A549 (cell line): Measurements from ENCODE around the gene ODAD2. TPM values are rescaled to one million over a fixed set of nuclear protein-coding genes. Genes with fewer than 3 reads are reported as not detected.

Experiments used
- ATAC-seq, 2 experiments: fragments of 200-7000 bp in 1 of 2; fragments of >200 bp in 1 of 2; cut with Nextera tagmentation in 1 of 2; cut with Tn5 transposase in 1 of 2; 3 replicates each; pipeline versions ENCODE4 v1.8.0 to v1.9.1; 2018 to 2020; ENCODE audit warnings: mild to moderate bottlenecking in 1 of 2, moderate library complexity in 1 of 2
- CTCF ChIA-PET: fragments of 300-600 bp; sonication (Branson Sonifier 250); formaldehyde crosslinking; extraction: SDS; loops from one replicate; lab custom pipeline; 2021; ENCODE audit warnings: antibody characterized with exemption, inconsistent platforms; lab: Yijun Ruan, JAX
- POLR2A ChIA-PET: fragments of 350-600 bp; formaldehyde crosslinking; extraction: SDS; loops from one replicate; lab custom pipeline; 2021; ENCODE audit warnings: antibody characterized with exemption, inconsistent platforms; lab: Yijun Ruan, JAX
- DNase-seq, 2 experiments: peaks; one replicate each; pipeline versions ENCODE4 v3.0.0 to v3.0.0-alpha.2; 2011 to 2016; ENCODE audit warnings: low read depth in 1 of 2, low spot score in 1 of 2
- FAIRE-seq: peaks from 2 replicates; lab custom pipeline; 2011; peaks lifted over from hg19 to GRCh38; lab: Jason Lieb, UNC
- H3K27ac ChIP-seq, 2 experiments: fragments of >200 bp; sonication (Bioruptor Twin); formaldehyde crosslinking; 3 replicates each; pipeline ENCODE4 v1.5.1; 2016 to 2017
- H3K4me1 ChIP-seq: fragments of >200 bp; sonication (Bioruptor Twin); formaldehyde crosslinking; 3 replicates; pipeline ENCODE4 v1.6.1; 2016
- H3K4me2 ChIP-seq: fragments of >200 bp; sonication (Bioruptor Twin); formaldehyde crosslinking; 3 replicates; pipeline ENCODE4 v1.6.1; 2016
- H3K4me3 ChIP-seq: fragments of >200 bp; sonication (Bioruptor Twin); formaldehyde crosslinking; 3 replicates; pipeline ENCODE4 v1.5.1; 2016
- H3K9me3 ChIP-seq: fragments of >200 bp; sonication (Bioruptor Twin); formaldehyde crosslinking; 3 replicates; pipeline ENCODE4 v1.6.1; 2016
- EHF ChIP-seq: fragments of 250-450 bp; sonication (Bioruptor Pico); IDR thresholded peaks from 2 replicates; pipeline ENCODE4 v1.5.0; 2020; ENCODE audit warnings: mild to moderate bottlenecking
- EHMT2 ChIP-seq: fragments of 200-600 bp; sonication (generic); IDR thresholded peaks from 2 replicates; pipeline ENCODE4 v1.6.1; 2016; ENCODE audit warnings: antibody characterized with exemption, low read depth, mild to moderate bottlenecking, moderate library complexity
- ESRRA ChIP-seq: fragments of 150-350 bp; IDR thresholded peaks from 2 replicates; pipeline ENCODE4 v1.6.1; 2014; ENCODE audit warnings: mild to moderate bottlenecking, low read length, borderline replicate concordance
- GATA3 ChIP-seq: IDR thresholded peaks from 2 replicates; pipeline ENCODE4 v1.6.1; 2012; ENCODE audit warnings: borderline replicate concordance
- HDAC2 ChIP-seq: fragments of 200-600 bp; sonication (generic); IDR thresholded peaks from 2 replicates; pipeline ENCODE4 v1.6.1; 2016
- HOXB13 ChIP-seq: fragments of 250-450 bp; sonication (Bioruptor Pico); IDR thresholded peaks from 2 replicates; pipeline ENCODE4 v1.5.0; 2020; ENCODE audit warnings: low read depth, mild to moderate bottlenecking, moderate library complexity
- KDM5A ChIP-seq: fragments of 200-600 bp; sonication (generic); IDR thresholded peaks from 2 replicates; pipeline ENCODE4 v1.6.1; 2016; ENCODE audit warnings: antibody characterized with exemption, mild to moderate bottlenecking
- MAZ ChIP-seq: fragments of 150-350 bp; IDR thresholded peaks from 2 replicates; pipeline ENCODE4 v1.6.1; 2014; ENCODE audit warnings: antibody characterized with exemption, low read depth, low read length, borderline replicate concordance
- SMC3 ChIP-seq: fragments of >200 bp; sonication (Bioruptor Twin); formaldehyde crosslinking; IDR thresholded peaks from 3 replicates; pipeline ENCODE4 v1.6.1; 2018; ENCODE audit warnings: inconsistent platforms
- WGBS: methylation state at CpG from one replicate; pipeline ENCODE4 v1.1.6; 2017; ENCODE audit errors: missing lambda C conversion rate; 5-methylcytosine and 5-hydroxymethylcytosine counted together
- polyA plus RNA-seq, 4 experiments: library from polyadenylated mRNA; depleted of rRNA in 3 of 4; stranded (reverse); fragments of >200 nt; fragmentation: RNase III in 1 of 4; extraction: RNeasy Plus Mini Kit Qiagen cat#74134 plus additional on column Dnase treatment in 1 of 4; gene quantifications; 2 replicates in 3 of 4; 3 replicates in 1 of 4; pipeline ENCODE4 v1.2.3, GENCODE V29; 2011 to 2017
- TF ChIP-seq, protein P1 (sequence below): fragments of 250-450 bp; sonication (Bioruptor Pico); IDR thresholded peaks from 2 replicates; pipeline ENCODE4 v1.5.0; 2021; ENCODE audit warnings: mild to moderate bottlenecking, moderate library complexity, borderline replicate concordance
- TF ChIP-seq, protein P2 (sequence below): fragments of 450-650 bp; IDR thresholded peaks from 2 replicates; pipeline ENCODE4 v1.6.1; 2014; ENCODE audit warnings: antibody characterized with exemption
- TF ChIP-seq, protein P3 (sequence below): fragments of >200 bp; sonication (Bioruptor Twin); formaldehyde crosslinking; IDR thresholded peaks from 3 replicates; pipeline ENCODE4 v1.5.1; 2016
- TF ChIP-seq, protein P4 (sequence below): IDR thresholded peaks from 2 replicates; pipeline ENCODE4 v1.6.1; 2012
- TF ChIP-seq, protein P5 (sequence below): fragments of 250-450 bp; sonication (Bioruptor Pico); IDR thresholded peaks from 2 replicates; pipeline ENCODE4 v1.5.0; 2020; ENCODE audit warnings: low read depth, mild to moderate bottlenecking, moderate library complexity
- TF ChIP-seq, protein P6 (sequence below): fragments of >200 bp; sonication (Bioruptor Twin); formaldehyde crosslinking; IDR thresholded peaks from 2 replicates; pipeline ENCODE4 v1.6.1; 2016

Gene ODAD2
- polyA plus RNA-seq, 2 of the 4 experiments (the other 2 are of a cell fraction): not detected

DNA sequence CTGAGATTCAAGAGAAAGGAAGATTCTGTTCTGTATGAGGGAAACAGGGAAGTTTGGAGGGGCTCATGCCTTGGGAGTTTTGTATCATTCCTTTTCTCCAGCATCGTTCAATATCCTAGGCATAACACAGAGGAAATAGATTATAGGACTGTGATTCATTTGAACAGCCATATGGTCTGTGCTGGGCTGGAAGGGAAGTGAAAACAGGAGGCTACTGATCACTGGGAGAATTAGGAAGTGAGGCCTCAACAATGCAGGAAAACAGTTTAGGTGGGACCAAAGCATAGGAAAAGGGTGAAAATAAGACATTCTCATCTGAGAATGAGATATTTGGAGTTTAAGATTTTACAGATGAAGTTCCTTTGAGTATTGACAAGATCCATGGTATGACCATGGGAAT lies 182.6 kb downstream of the ODAD2 start (continued):
- TF ChIP-seq, protein P1, sequence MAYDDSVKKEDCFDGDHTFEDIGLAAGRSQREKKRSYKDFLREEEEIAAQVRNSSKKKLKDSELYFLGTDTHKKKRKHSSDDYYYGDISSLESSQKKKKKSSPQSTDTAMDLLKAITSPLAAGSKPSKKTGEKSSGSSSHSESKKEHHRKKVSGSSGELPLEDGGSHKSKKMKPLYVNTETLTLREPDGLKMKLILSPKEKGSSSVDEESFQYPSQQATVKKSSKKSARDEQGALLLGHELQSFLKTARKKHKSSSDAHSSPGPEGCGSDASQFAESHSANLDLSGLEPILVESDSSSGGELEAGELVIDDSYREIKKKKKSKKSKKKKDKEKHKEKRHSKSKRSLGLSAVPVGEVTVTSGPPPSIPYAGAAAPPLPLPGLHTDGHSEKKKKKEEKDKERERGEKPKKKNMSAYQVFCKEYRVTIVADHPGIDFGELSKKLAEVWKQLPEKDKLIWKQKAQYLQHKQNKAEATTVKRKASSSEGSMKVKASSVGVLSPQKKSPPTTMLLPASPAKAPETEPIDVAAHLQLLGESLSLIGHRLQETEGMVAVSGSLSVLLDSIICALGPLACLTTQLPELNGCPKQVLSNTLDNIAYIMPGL (CRISPR knock-in tag): no peak
- TF ChIP-seq, protein P2, sequence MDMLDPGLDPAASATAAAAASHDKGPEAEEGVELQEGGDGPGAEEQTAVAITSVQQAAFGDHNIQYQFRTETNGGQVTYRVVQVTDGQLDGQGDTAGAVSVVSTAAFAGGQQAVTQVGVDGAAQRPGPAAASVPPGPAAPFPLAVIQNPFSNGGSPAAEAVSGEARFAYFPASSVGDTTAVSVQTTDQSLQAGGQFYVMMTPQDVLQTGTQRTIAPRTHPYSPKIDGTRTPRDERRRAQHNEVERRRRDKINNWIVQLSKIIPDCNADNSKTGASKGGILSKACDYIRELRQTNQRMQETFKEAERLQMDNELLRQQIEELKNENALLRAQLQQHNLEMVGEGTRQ: no peak

DNA sequence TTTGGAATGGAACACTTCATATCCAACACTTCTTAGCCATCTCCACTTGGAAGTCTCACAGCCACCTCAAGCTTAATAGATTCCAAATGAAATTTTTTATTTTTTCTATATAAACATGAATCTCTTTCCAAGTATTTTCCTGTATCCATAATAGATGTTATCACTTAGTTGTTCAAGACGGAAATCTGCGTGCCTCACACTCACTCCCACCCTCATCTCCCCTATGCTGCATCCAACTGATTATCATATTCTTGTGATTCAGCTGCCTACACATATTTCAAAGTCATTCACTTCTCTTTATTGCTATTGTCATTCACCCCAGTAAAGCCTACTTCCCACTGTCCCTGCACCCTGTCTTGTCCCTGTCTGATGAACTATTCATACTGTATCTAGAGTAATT lies 183.0 kb downstream of the ODAD2 start:
- no peak for DNase-seq
- Histone ChIP-seq H3K27ac (no peak overlapping the region), H3K4me1 (no peaks in the 10 kb centered on the region), H3K4me2 (no peak overlapping the region), H3K9me3 (no peaks in the 10 kb centered on the region), H3K4me3 (no peak overlapping the region)
- TF ChIP-seq GATA3: no peak
- WGBS: 9% methylated on average over 2 of the region's 2 CpGs
- ATAC-seq: no peak
- no peak for FAIRE-seq
- ChIA-PET CTCF (no interaction called here), POLR2A (no interaction called here)

DNA sequence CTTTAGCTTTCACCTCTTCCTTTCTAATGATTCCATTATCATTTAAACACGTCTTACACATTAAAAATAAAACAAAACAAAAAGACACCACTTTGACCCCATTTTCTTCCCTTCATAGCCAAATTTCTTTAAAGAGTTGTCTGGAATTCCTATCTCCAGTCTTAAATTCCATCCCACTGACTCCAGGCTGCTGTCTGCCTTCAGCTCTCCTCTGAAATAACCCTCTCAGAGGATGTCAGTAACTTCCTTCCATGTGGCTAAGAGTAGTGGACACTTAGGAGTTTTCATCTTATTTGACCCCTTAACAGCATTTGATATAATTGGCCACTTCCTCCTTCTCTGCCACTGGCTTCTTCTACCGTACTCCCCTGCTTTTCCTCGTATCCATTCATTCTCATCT lies 183.6 kb downstream of the ODAD2 start:
- FAIRE-seq (no peak), DNase-seq (no peak), ATAC-seq (no peak)
- Histone ChIP-seq H3K4me1 (no peaks in the 10 kb centered on the region), H3K4me2 (no peak overlapping the region), H3K9me3 (no peaks in the 10 kb centered on the region), H3K27ac (no peak overlapping the region), H3K4me3 (no peak overlapping the region)
- ChIA-PET POLR2A (no interaction called here), CTCF (no interaction called here)
- TF ChIP-seq, protein P3, sequence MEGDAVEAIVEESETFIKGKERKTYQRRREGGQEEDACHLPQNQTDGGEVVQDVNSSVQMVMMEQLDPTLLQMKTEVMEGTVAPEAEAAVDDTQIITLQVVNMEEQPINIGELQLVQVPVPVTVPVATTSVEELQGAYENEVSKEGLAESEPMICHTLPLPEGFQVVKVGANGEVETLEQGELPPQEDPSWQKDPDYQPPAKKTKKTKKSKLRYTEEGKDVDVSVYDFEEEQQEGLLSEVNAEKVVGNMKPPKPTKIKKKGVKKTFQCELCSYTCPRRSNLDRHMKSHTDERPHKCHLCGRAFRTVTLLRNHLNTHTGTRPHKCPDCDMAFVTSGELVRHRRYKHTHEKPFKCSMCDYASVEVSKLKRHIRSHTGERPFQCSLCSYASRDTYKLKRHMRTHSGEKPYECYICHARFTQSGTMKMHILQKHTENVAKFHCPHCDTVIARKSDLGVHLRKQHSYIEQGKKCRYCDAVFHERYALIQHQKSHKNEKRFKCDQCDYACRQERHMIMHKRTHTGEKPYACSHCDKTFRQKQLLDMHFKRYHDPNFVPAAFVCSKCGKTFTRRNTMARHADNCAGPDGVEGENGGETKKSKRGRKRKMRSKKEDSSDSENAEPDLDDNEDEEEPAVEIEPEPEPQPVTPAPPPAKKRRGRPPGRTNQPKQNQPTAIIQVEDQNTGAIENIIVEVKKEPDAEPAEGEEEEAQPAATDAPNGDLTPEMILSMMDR: no peak
- TF ChIP-seq KDM5A: no peak
- no peak for TF ChIP-seq EHF
- TF ChIP-seq HOXB13 (CRISPR knock-in tag): no peak
- no peak for TF ChIP-seq ESRRA
- no peak for TF ChIP-seq MAZ
- TF ChIP-seq, protein P4, sequence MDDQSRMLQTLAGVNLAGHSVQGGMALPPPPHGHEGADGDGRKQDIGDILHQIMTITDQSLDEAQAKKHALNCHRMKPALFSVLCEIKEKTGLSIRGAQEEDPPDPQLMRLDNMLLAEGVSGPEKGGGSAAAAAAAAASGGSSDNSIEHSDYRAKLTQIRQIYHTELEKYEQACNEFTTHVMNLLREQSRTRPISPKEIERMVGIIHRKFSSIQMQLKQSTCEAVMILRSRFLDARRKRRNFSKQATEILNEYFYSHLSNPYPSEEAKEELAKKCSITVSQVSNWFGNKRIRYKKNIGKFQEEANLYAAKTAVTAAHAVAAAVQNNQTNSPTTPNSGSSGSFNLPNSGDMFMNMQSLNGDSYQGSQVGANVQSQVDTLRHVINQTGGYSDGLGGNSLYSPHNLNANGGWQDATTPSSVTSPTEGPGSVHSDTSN: no peak
- TF ChIP-seq, protein P5, sequence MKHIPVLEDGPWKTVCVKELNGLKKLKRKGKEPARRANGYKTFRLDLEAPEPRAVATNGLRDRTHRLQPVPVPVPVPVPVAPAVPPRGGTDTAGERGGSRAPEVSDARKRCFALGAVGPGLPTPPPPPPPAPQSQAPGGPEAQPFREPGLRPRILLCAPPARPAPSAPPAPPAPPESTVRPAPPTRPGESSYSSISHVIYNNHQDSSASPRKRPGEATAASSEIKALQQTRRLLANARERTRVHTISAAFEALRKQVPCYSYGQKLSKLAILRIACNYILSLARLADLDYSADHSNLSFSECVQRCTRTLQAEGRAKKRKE (CRISPR knock-in tag): no peak
- no peak for TF ChIP-seq EHMT2
- no peak for TF ChIP-seq HDAC2
- TF ChIP-seq, protein P6, sequence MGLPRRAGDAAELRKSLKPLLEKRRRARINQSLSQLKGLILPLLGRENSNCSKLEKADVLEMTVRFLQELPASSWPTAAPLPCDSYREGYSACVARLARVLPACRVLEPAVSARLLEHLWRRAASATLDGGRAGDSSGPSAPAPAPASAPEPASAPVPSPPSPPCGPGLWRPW: no peak
- TF ChIP-seq SMC3: no peak
- 3% methylated on average over 3 of the region's 3 CpGs for WGBS
